Loucy (cell line): Measurements from ENCODE around the gene AGAP1.

Experiments used
- CTCF ChIP-seq: fragments of 200-600 bp; sonication (generic); conservative IDR thresholded peaks from 2 replicates; pipeline ENCODE4 v1.5.1; 2014; ENCODE audit warnings: mild to moderate bottlenecking, antibody characterized with exemption, low read length
- EZH2phosphoT487 ChIP-seq: fragments of 200-600 bp; IDR thresholded peaks from 2 replicates; pipeline ENCODE4 v1.6.1; 2018; ENCODE audit warnings: antibody characterized with exemption, mild to moderate bottlenecking, moderate library complexity, borderline replicate concordance

GRCh38 chr2:235498946-235499812, 5.3 kb downstream of the AGAP1 start:
- TF ChIP-seq CTCF, result no peak
- no peak for TF ChIP-seq EZH2phosphoT487
